ENCODE measurements around the gene ARHGAP5.

The ARHGAP5 gene

GRCh38 chr14:32190673-32191072 lies 113.6 kb downstream of the ARHGAP5 start:
- Histone ChIP-seq H3K27me3 (ENCODE audit: low read depth, low read length) (no peaks in the 10 kb centered on the region), H3K4me3 (ENCODE audit: low read depth in 1 of 2, low read length in 2 of 2) (no peak overlapping the region), H3K9me3 (ENCODE audit: control insufficient read depth in 1 of 2, low read length in 2 of 2) (no peaks in the 10 kb centered on the region), H3K36me3 (ENCODE audit: control insufficient read depth in 1 of 2, insufficient read depth in 2 of 2, low read length in 2 of 2) (no peaks in the 10 kb centered on the region), H3K4me1 (ENCODE audit: control insufficient read depth in 1 of 2, insufficient read depth in 2 of 2, low read length in 2 of 2) (no peaks in the 10 kb centered on the region), H3K27ac (ENCODE audit: low read length) (no peak overlapping the region)

GRCh38 chr14:32192712-32193373 lies 115.7 kb downstream of the ARHGAP5 start:
- Histone ChIP-seq H3K4me1 (ENCODE audit: control insufficient read depth in 1 of 2, insufficient read depth in 2 of 2, low read length in 2 of 2) (no peaks in the 10 kb centered on the region), H3K4me3 (ENCODE audit: low read depth in 1 of 2, low read length in 2 of 2) (no peak overlapping the region), H3K27me3 (ENCODE audit: low read depth, low read length) (no peaks in the 10 kb centered on the region), H3K9me3 (ENCODE audit: control insufficient read depth in 1 of 2, low read length in 2 of 2) (no peaks in the 10 kb centered on the region), H3K36me3 (ENCODE audit: control insufficient read depth in 1 of 2, insufficient read depth in 2 of 2, low read length in 2 of 2) (no peaks in the 10 kb centered on the region), H3K27ac (ENCODE audit: low read length) (no peak overlapping the region)

GRCh38 chr14:32193532-32193931 lies 116.4 kb downstream of the ARHGAP5 start:
- no peaks in the 10 kb centered on the region for H3K27me3 ChIP-seq (ENCODE audit: low read depth, low read length)
- H3K4me1 ChIP-seq (ENCODE audit: control insufficient read depth in 1 of 2, insufficient read depth in 2 of 2, low read length in 2 of 2), result no peaks in the 10 kb centered on the region
- no peaks in the 10 kb centered on the region for H3K9me3 ChIP-seq (ENCODE audit: control insufficient read depth in 1 of 2, low read length in 2 of 2)
- H3K36me3 ChIP-seq (ENCODE audit: control insufficient read depth in 1 of 2, insufficient read depth in 2 of 2, low read length in 2 of 2), result no peaks in the 10 kb centered on the region
- H3K27ac ChIP-seq (ENCODE audit: low read length), result no peak overlapping the region
- no peak overlapping the region for H3K4me3 ChIP-seq (ENCODE audit: low read depth in 1 of 2, low read length in 2 of 2)

GRCh38 chr14:32195636-32196035 lies 118.5 kb downstream of the ARHGAP5 start:
- no peaks in the 10 kb centered on the region for H3K36me3 ChIP-seq (ENCODE audit: control insufficient read depth in 1 of 2, insufficient read depth in 2 of 2, low read length in 2 of 2)
- H3K9me3 ChIP-seq (ENCODE audit: control insufficient read depth in 1 of 2, low read length in 2 of 2), result no peaks in the 10 kb centered on the region
- H3K4me1 ChIP-seq (ENCODE audit: control insufficient read depth in 1 of 2, insufficient read depth in 2 of 2, low read length in 2 of 2), result no peaks in the 10 kb centered on the region
- no peaks in the 10 kb centered on the region for H3K27me3 ChIP-seq (ENCODE audit: low read depth, low read length)
- no peak overlapping the region for H3K4me3 ChIP-seq (ENCODE audit: low read depth in 1 of 2, low read length in 2 of 2)
- no peak overlapping the region for H3K27ac ChIP-seq (ENCODE audit: low read length)

GRCh38 chr14:32197919-32198318 lies 120.8 kb downstream of the ARHGAP5 start:
- H3K4me3 ChIP-seq (ENCODE audit: low read depth in 1 of 2, low read length in 2 of 2), result no peak overlapping the region
- H3K27ac ChIP-seq (ENCODE audit: low read length), result no peak overlapping the region
- H3K27me3 ChIP-seq (ENCODE audit: low read depth, low read length), result no peaks in the 10 kb centered on the region
- H3K4me1 ChIP-seq (ENCODE audit: control insufficient read depth in 1 of 2, insufficient read depth in 2 of 2, low read length in 2 of 2), result no peaks in the 10 kb centered on the region
- H3K36me3 ChIP-seq (ENCODE audit: control insufficient read depth in 1 of 2, insufficient read depth in 2 of 2, low read length in 2 of 2), result no peaks in the 10 kb centered on the region
- H3K9me3 ChIP-seq (ENCODE audit: control insufficient read depth in 1 of 2, low read length in 2 of 2), result no peaks in the 10 kb centered on the region

- no peaks in the 10 kb centered on the region for H3K36me3 ChIP-seq (ENCODE audit: control insufficient read depth in 1 of 2, insufficient read depth in 2 of 2, low read length in 2 of 2)
- peak overlapping the region; percentile 3 for H3K27ac ChIP-seq (ENCODE audit: low read length)
- no peaks in the 10 kb centered on the region for H3K27me3 ChIP-seq (ENCODE audit: low read depth, low read length)
- H3K9me3 ChIP-seq (ENCODE audit: control insufficient read depth in 1 of 2, low read length in 2 of 2), result no peaks in the 10 kb centered on the region
- H3K4me1 ChIP-seq (ENCODE audit: control insufficient read depth in 1 of 2, insufficient read depth in 2 of 2, low read length in 2 of 2), result peaks cover 0 to 3% of the 10 kb centered on the region in 2 donors
- H3K4me3 ChIP-seq (ENCODE audit: low read depth in 1 of 2, low read length in 2 of 2), result peak overlapping the region; percentile 64 to 94
These were observed 123.5 kb downstream of the ARHGAP5 start for GRCh38 chr14:32200368-32201192.

GRCh38 chr14:32201193-32201815 lies 124.2 kb downstream of the ARHGAP5 start:
- Histone ChIP-seq H3K4me3 (ENCODE audit: low read depth in 1 of 2, low read length in 2 of 2) (peak overlapping the region; percentile 64 to 94), H3K36me3 (ENCODE audit: control insufficient read depth in 1 of 2, insufficient read depth in 2 of 2, low read length in 2 of 2) (no peaks in the 10 kb centered on the region), H3K27ac (ENCODE audit: low read length) (peak overlapping the region; percentile 67), H3K4me1 (ENCODE audit: control insufficient read depth in 1 of 2, insufficient read depth in 2 of 2, low read length in 2 of 2) (peaks cover 0 to 3% of the 10 kb centered on the region in 2 donors), H3K9me3 (ENCODE audit: control insufficient read depth in 1 of 2, low read length in 2 of 2) (no peaks in the 10 kb centered on the region), H3K27me3 (ENCODE audit: low read depth, low read length) (no peaks in the 10 kb centered on the region)

- no peaks in the 10 kb centered on the region for H3K27me3 ChIP-seq (ENCODE audit: low read depth, low read length)
- H3K36me3 ChIP-seq (ENCODE audit: control insufficient read depth in 1 of 2, insufficient read depth in 2 of 2, low read length in 2 of 2), result no peaks in the 10 kb centered on the region
- peak within 1 kb of the TSS; percentile 67 for H3K27ac ChIP-seq (ENCODE audit: low read length)
- H3K4me3 ChIP-seq (ENCODE audit: low read depth in 1 of 2, low read length in 2 of 2), result peak within 1 kb of the TSS; percentile 64 to 94
- peaks cover 0 to 3% of the 10 kb centered on the region in 2 donors for H3K4me1 ChIP-seq (ENCODE audit: control insufficient read depth in 1 of 2, insufficient read depth in 2 of 2, low read length in 2 of 2)
- H3K9me3 ChIP-seq (ENCODE audit: control insufficient read depth in 1 of 2, low read length in 2 of 2), result no peaks in the 10 kb centered on the region
These were observed 124.8 kb downstream of the ARHGAP5 start, which contains the start of gene RNU6-7 for GRCh38 chr14:32201816-32202490. TSS of gene RNU6-7 (plus strand) at chr14:32202045.

GRCh38 chr14:32202491-32202997 lies 125.4 kb downstream of the ARHGAP5 start:
- Histone ChIP-seq H3K4me3 (ENCODE audit: low read depth in 1 of 2, low read length in 2 of 2) (peak overlapping the region; percentile 64 to 94), H3K4me1 (ENCODE audit: control insufficient read depth in 1 of 2, insufficient read depth in 2 of 2, low read length in 2 of 2) (peaks cover 0 to 3% of the 10 kb centered on the region in 2 donors), H3K36me3 (ENCODE audit: control insufficient read depth in 1 of 2, insufficient read depth in 2 of 2, low read length in 2 of 2) (no peaks in the 10 kb centered on the region), H3K9me3 (ENCODE audit: control insufficient read depth in 1 of 2, low read length in 2 of 2) (no peaks in the 10 kb centered on the region), H3K27ac (ENCODE audit: low read length) (peak overlapping the region; percentile 67), H3K27me3 (ENCODE audit: low read depth, low read length) (no peaks in the 10 kb centered on the region)

- H3K4me1 ChIP-seq (ENCODE audit: control insufficient read depth in 1 of 2, insufficient read depth in 2 of 2, low read length in 2 of 2), result peaks cover 0 to 3% of the 10 kb centered on the region in 2 donors
- H3K9me3 ChIP-seq (ENCODE audit: control insufficient read depth in 1 of 2, low read length in 2 of 2), result no peaks in the 10 kb centered on the region
- no peaks in the 10 kb centered on the region for H3K27me3 ChIP-seq (ENCODE audit: low read depth, low read length)
- peak within 1 kb of the TSS; percentile 64 to 94 for H3K4me3 ChIP-seq (ENCODE audit: low read depth in 1 of 2, low read length in 2 of 2)
- H3K36me3 ChIP-seq (ENCODE audit: control insufficient read depth in 1 of 2, insufficient read depth in 2 of 2, low read length in 2 of 2), result no peaks in the 10 kb centered on the region
- peak within 1 kb of the TSS; percentile 67 for H3K27ac ChIP-seq (ENCODE audit: low read length)
These were observed 126.1 kb downstream of the ARHGAP5 start, which contains the start of gene RNU6-8 for GRCh38 chr14:32202998-32203882. TSS of gene RNU6-8 (minus strand) at chr14:32203269.

All from muscle layer of duodenum (tissue), 2 donors.